GM19455 (cell line): ENCODE results near the gene KRTAP5-1.

ENCODE experiments used
- ATAC-seq: cut with Tn5 transposase; IDR thresholded peaks from one replicate; pipeline ENCODE4 v1.9.1; 2021; ENCODE audit not compliant: unreplicated experiment

Gene KRTAP5-1

GRCh38 chr11:1560649-1561251 lies 24.3 kb downstream of the KRTAP5-1 start:
- no peak for ATAC-seq

GRCh38 chr11:1560002-1560648 lies 25.0 kb downstream of the KRTAP5-1 start:
- no peak for ATAC-seq

GRCh38 chr11:1559111-1559951 lies 25.8 kb downstream of the KRTAP5-1 start:
- no peak for ATAC-seq

GRCh38 chr11:1558775-1559110 lies 26.3 kb downstream of the KRTAP5-1 start:
- ATAC-seq = no peak

GRCh38 chr11:1557904-1558774 lies 26.9 kb downstream of the KRTAP5-1 start:
- no peak for ATAC-seq

- ATAC-seq = no peak
Observed at GRCh38 chr11:1557051-1557884, 27.8 kb downstream of the KRTAP5-1 start.

GRCh38 chr11:1556278-1556902 lies 28.7 kb downstream of the KRTAP5-1 start:
- no peak for ATAC-seq

- ATAC-seq = no peak
Observed at GRCh38 chr11:1555713-1556153, 29.4 kb downstream of the KRTAP5-1 start.

- ATAC-seq = no peak
Observed at GRCh38 chr11:1554981-1555712, 29.9 kb downstream of the KRTAP5-1 start.

- ATAC-seq = no peak
Observed at GRCh38 chr11:1553808-1554594, 31.1 kb downstream of the KRTAP5-1 start.

GRCh38 chr11:1549338-1550330 lies 35.4 kb downstream of the KRTAP5-1 start:
- ATAC-seq = no peak

GRCh38 chr11:1548221-1549070 lies 36.6 kb downstream of the KRTAP5-1 start:
- ATAC-seq = no peak

GRCh38 chr11:1547467-1548098 lies 37.5 kb downstream of the KRTAP5-1 start:
- no peak for ATAC-seq

- ATAC-seq = no peak
Observed at GRCh38 chr11:1546536-1547466, 38.3 kb downstream of the KRTAP5-1 start.

- ATAC-seq = no peak
Observed at GRCh38 chr11:1546077-1546535, 39.0 kb downstream of the KRTAP5-1 start.
